DND-41 (cell line): Measurements from ENCODE around the gene SEBOX.

Experiments used
- ATAC-seq: fragments of 200-7000 bp; cut with Tn5 transposase; 3 replicates; pipeline ENCODE4 v1.9.1; 2021; ENCODE audit warnings: low read depth; ENCODE audit not compliant: insufficient read depth
- DNase-seq: peaks from one replicate; pipeline ENCODE4 v3.0.0-alpha.2; 2020
- H2AFZ ChIP-seq: 2 replicates; pipeline ENCODE4 v1.6.0; 2012; ENCODE audit warnings: low read depth, low read length
- H3K27ac ChIP-seq: 2 replicates; pipeline ENCODE4 v1.5.1; 2012; ENCODE audit warnings: low read length, inconsistent platforms
- H3K27me3 ChIP-seq: fragments of 200-600 bp; sonication (generic); 2 replicates; pipeline ENCODE4 v1.6.0; 2012; ENCODE audit warnings: low read length, mild to moderate bottlenecking, inconsistent platforms; ENCODE audit not compliant: insufficient read depth, poor library complexity
- H3K36me3 ChIP-seq: 2 replicates; pipeline ENCODE4 v1.5.1; 2012; ENCODE audit warnings: low read length, inconsistent platforms; ENCODE audit not compliant: insufficient read depth
- H3K4me1 ChIP-seq: 2 replicates; pipeline ENCODE4 v1.5.1; 2012; ENCODE audit warnings: mild to moderate bottlenecking, low read length; ENCODE audit not compliant: insufficient read depth
- H3K4me2 ChIP-seq: 2 replicates; pipeline ENCODE4 v1.6.0; 2012; ENCODE audit warnings: mild to moderate bottlenecking, moderate library complexity, low read length, inconsistent platforms; ENCODE audit not compliant: insufficient read depth
- H3K4me3 ChIP-seq, 2 experiments: fragments of 200-600 bp in 1 of 2; shearing (Covaris generic) in 1 of 2; 2 replicates each; pipeline ENCODE4 v1.5.1; 2012 to 2016; ENCODE audit warnings: inconsistent platforms in 2 of 2, low read length in 2 of 2, mild to moderate bottlenecking in 2 of 2, low read depth in 1 of 2, moderate library complexity in 1 of 2
- H3K79me2 ChIP-seq: 2 replicates; pipeline ENCODE4 v1.6.0; 2012; ENCODE audit warnings: low read length, inconsistent platforms; ENCODE audit not compliant: insufficient read depth
- H3K9ac ChIP-seq: 2 replicates; pipeline ENCODE4 v1.6.0; 2012; ENCODE audit warnings: low read depth, mild to moderate bottlenecking, inconsistent platforms, low read length, moderate library complexity
- H3K9me3 ChIP-seq: 2 replicates; pipeline ENCODE4 v1.5.1; 2012; ENCODE audit warnings: low read length, moderate library complexity, mild to moderate bottlenecking, inconsistent platforms; ENCODE audit not compliant: insufficient read depth, severe bottlenecking
- H4K20me1 ChIP-seq: 2 replicates; pipeline ENCODE4 v1.6.0; 2012; ENCODE audit warnings: low read length; ENCODE audit not compliant: insufficient read depth
- CTCF ChIP-seq: IDR thresholded peaks from 2 replicates; pipeline ENCODE4 v1.5.1; 2012; ENCODE audit warnings: borderline replicate concordance, low read length, moderate library complexity, mild to moderate bottlenecking; ENCODE audit not compliant: poor library complexity, severe bottlenecking; ENCODE audit errors: extremely low read depth
- EZH2 ChIP-seq: IDR thresholded peaks from 3 replicates; pipeline ENCODE4 v1.6.1; 2012; ENCODE audit warnings: borderline replicate concordance, low read depth, mild to moderate bottlenecking, moderate library complexity, low read length, inconsistent platforms; ENCODE audit not compliant: severe bottlenecking

SEBOX gene

GRCh38 chr17:28319598-28319935 lies 45.4 kb downstream of the SEBOX start:
- DNase-seq (no peak), ATAC-seq (no peak)
- Histone ChIP-seq H3K4me1 (peaks cover 44% of the 10 kb centered on the region), H4K20me1 (peaks cover 16% of the 10 kb centered on the region; the same call in 1 of the 2 replicates), H3K79me2 (peaks cover 60% of the 10 kb centered on the region), H2AFZ (peak overlapping the region; percentile 82), H3K4me3 (peak overlapping the region; percentile 65 to 67), H3K9ac (peak overlapping the region; percentile 68), H3K9me3 (no peaks in the 10 kb centered on the region), H3K4me2 (peak overlapping the region; percentile 77), H3K36me3 (peaks cover 21% of the 10 kb centered on the region), H3K27ac (peak overlapping the region; percentile 70), H3K27me3 (no peaks in the 10 kb centered on the region)
- TF ChIP-seq EZH2 (no peak), CTCF (no peak)

- Histone ChIP-seq H3K27me3 (peaks cover under 1% of the 10 kb centered on the region), H4K20me1 (peaks cover 14% of the 10 kb centered on the region; the same call in 1 of the 2 replicates), H2AFZ (peak within 1 kb of the TSS; percentile 82), H3K4me1 (peaks cover 44% of the 10 kb centered on the region), H3K27ac (peak within 1 kb of the TSS; percentile 77), H3K4me2 (peak within 1 kb of the TSS; percentile 77), H3K79me2 (peaks cover 54% of the 10 kb centered on the region), H3K9ac (peak within 1 kb of the TSS; percentile 68), H3K4me3 (peak within 1 kb of the TSS; percentile 65 to 67), H3K36me3 (peaks cover 20% of the 10 kb centered on the region), H3K9me3 (no peaks in the 10 kb centered on the region)
- peak; percentile 39 for TF ChIP-seq CTCF
- no peak for TF ChIP-seq EZH2
- DNase-seq = peak; percentile 97
- ATAC-seq = peak; percentile 98
Measured at GRCh38 chr17:28318759-28319597, 46.0 kb downstream of the SEBOX start, which contains the start of gene TMEM97. TSS of gene TMEM97 (plus strand) at chr17:28319200. CDS start at chr17:28319240, 40 bp downstream.

GRCh38 chr17:28317966-28318758 lies 46.8 kb downstream of the SEBOX start:
- Histone ChIP-seq H3K4me2 (peak overlapping the region; percentile 77), H4K20me1 (peaks cover 14% of the 10 kb centered on the region; the same call in 1 of the 2 replicates), H3K9me3 (no peaks in the 10 kb centered on the region), H2AFZ (peak overlapping the region; percentile 82), H3K27ac (peak overlapping the region; percentile 77), H3K27me3 (peaks cover 5% of the 10 kb centered on the region), H3K4me1 (peaks cover 44% of the 10 kb centered on the region), H3K4me3 (peak overlapping the region; percentile 32 to 65; a peak in 3 of 4 replicates), H3K36me3 (peaks cover 20% of the 10 kb centered on the region), H3K79me2 (peaks cover 46% of the 10 kb centered on the region), H3K9ac (peak overlapping the region; percentile 68)
- no peak for TF ChIP-seq CTCF
- ATAC-seq (no peak), DNase-seq (no peak)
